ENCODE measurements around the gene ADAM12. TPM values are rescaled to one million over a fixed set of nuclear protein-coding genes. Genes with fewer than 3 reads are reported as not detected.

Gene ADAM12
- total RNA-seq, 1 donor from 2014 or later: 18.4 TPM

- no peak for DNase-seq
- H3K27ac Mint-ChIP-seq (ENCODE audit: unreplicated experiment): no peak overlapping the region
- H3K9me3 Mint-ChIP-seq (ENCODE audit: unreplicated experiment): peaks cover 6% of the 10 kb centered on the region
- peaks cover 19% of the 10 kb centered on the region for H3K36me3 Mint-ChIP-seq (ENCODE audit: unreplicated experiment)
- TF ChIP-seq CTCF (IDR thresholded peaks at IDR 0.05; ENCODE audit: partially characterized antibody, unreplicated experiment): no peak
- H3K4me3 Mint-ChIP-seq (ENCODE audit: unreplicated experiment): no peak overlapping the region
- H3K4me1 Mint-ChIP-seq (ENCODE audit: low read depth, unreplicated experiment): no peaks in the 10 kb centered on the region
- peaks cover 4% of the 10 kb centered on the region for H3K27me3 Mint-ChIP-seq (ENCODE audit: unreplicated experiment)
Measured at GRCh38 chr10:126073606-126074005, 314.7 kb downstream of the ADAM12 start.

GRCh38 chr10:126072622-126073021, 315.7 kb downstream of the ADAM12 start:
- no peak for DNase-seq
- peaks cover 4% of the 10 kb centered on the region for H3K27me3 Mint-ChIP-seq (ENCODE audit: unreplicated experiment)
- no peak overlapping the region for H3K4me3 Mint-ChIP-seq (ENCODE audit: unreplicated experiment)
- peaks cover 3% of the 10 kb centered on the region for H3K9me3 Mint-ChIP-seq (ENCODE audit: unreplicated experiment)
- no peak for TF ChIP-seq CTCF (IDR thresholded peaks at IDR 0.05; ENCODE audit: partially characterized antibody, unreplicated experiment)
- H3K36me3 Mint-ChIP-seq (ENCODE audit: unreplicated experiment): peaks cover 16% of the 10 kb centered on the region
- H3K27ac Mint-ChIP-seq (ENCODE audit: unreplicated experiment): no peak overlapping the region
- no peaks in the 10 kb centered on the region for H3K4me1 Mint-ChIP-seq (ENCODE audit: low read depth, unreplicated experiment)

GRCh38 chr10:126070476-126071215, 317.6 kb downstream of the ADAM12 start:
- no peak for DNase-seq
- Mint-ChIP-seq H3K27me3 (ENCODE audit: unreplicated experiment) (peaks cover 8% of the 10 kb centered on the region), H3K9me3 (ENCODE audit: unreplicated experiment) (no peaks in the 10 kb centered on the region), H3K36me3 (ENCODE audit: unreplicated experiment) (peaks cover 10% of the 10 kb centered on the region), H3K4me1 (ENCODE audit: low read depth, unreplicated experiment) (no peaks in the 10 kb centered on the region), H3K27ac (ENCODE audit: unreplicated experiment) (no peak overlapping the region), H3K4me3 (ENCODE audit: unreplicated experiment) (no peak overlapping the region)
- TF ChIP-seq CTCF (IDR thresholded peaks at IDR 0.05; ENCODE audit: partially characterized antibody, unreplicated experiment): no peak

- Mint-ChIP-seq H3K36me3 (ENCODE audit: unreplicated experiment) (peaks cover 6% of the 10 kb centered on the region), H3K9me3 (ENCODE audit: unreplicated experiment) (peaks cover 3% of the 10 kb centered on the region), H3K27ac (ENCODE audit: unreplicated experiment) (no peak overlapping the region), H3K4me3 (ENCODE audit: unreplicated experiment) (no peak overlapping the region), H3K27me3 (ENCODE audit: unreplicated experiment) (peaks cover 8% of the 10 kb centered on the region), H3K4me1 (ENCODE audit: low read depth, unreplicated experiment) (peaks cover 2% of the 10 kb centered on the region)
- no peak for TF ChIP-seq CTCF (IDR thresholded peaks at IDR 0.05; ENCODE audit: partially characterized antibody, unreplicated experiment)
- DNase-seq: no peak
Measured at GRCh38 chr10:126068322-126068721, 320.0 kb downstream of the ADAM12 start.

- no peak overlapping the region for H3K4me3 Mint-ChIP-seq (ENCODE audit: unreplicated experiment)
Measured at GRCh38 chr10:126066456-126066855, 321.8 kb downstream of the ADAM12 start.

More at GRCh38 chr10:126066456-126066855, 321.8 kb downstream of the ADAM12 start:
- Mint-ChIP-seq H3K9me3 (ENCODE audit: unreplicated experiment) (peaks cover 6% of the 10 kb centered on the region), H3K4me1 (ENCODE audit: low read depth, unreplicated experiment) (peaks cover 7% of the 10 kb centered on the region), H3K36me3 (ENCODE audit: unreplicated experiment) (peaks cover 4% of the 10 kb centered on the region), H3K27ac (ENCODE audit: unreplicated experiment) (no peak overlapping the region), H3K27me3 (ENCODE audit: unreplicated experiment) (peaks cover 8% of the 10 kb centered on the region)
- no peak for TF ChIP-seq CTCF (IDR thresholded peaks at IDR 0.05; ENCODE audit: partially characterized antibody, unreplicated experiment)
- DNase-seq: no peak

Measured in glutamatergic neuron (in vitro differentiated cells).